ENCODE measurements around the gene GALR3. TPM values are rescaled to one million over a fixed set of nuclear protein-coding genes. Genes with fewer than 3 reads are reported as not detected.
A peak's percentile ranks its signal among the peaks of the same experiment; 100 is the strongest.
"Not testable (repeated sequence)": the region's sequence is repeated elsewhere in the genome, so short reads cannot be mapped to it uniquely, and the experiment has no call there.

The GALR3 gene
- total RNA-seq, 3 donors from 2014 or later = not detected

GRCh38 chr22:37792494-37792893, 30.7 kb upstream of the GALR3 start:
- H3K36me3 ChIP-seq (ENCODE audit: low read depth) = no peaks in the 10 kb centered on the region
- no peak for TF ChIP-seq CTCF (IDR thresholded peaks at IDR 0.05)
- no peak for DNase-seq
- peaks cover 3% of the 10 kb centered on the region for H3K4me1 ChIP-seq (ENCODE audit: low read depth)
- intact Hi-C loops (cut with DNase I, micrococcal nuclease) = loop anchor here in 1 of 2 donors (10.0 kb wide), 1 partner anchor 148 kb away; no protein-coding TSS in a partner anchor
- H3K4me3 ChIP-seq = no peak overlapping the region
- no peak for ATAC-seq
- H3K9me3 ChIP-seq = no peaks in the 10 kb centered on the region

- intact Hi-C loops (cut with DNase I, micrococcal nuclease) = loop anchor here in 1 of 2 donors (10.0 kb wide), 1 partner anchor 150 kb away; no protein-coding TSS in a partner anchor
- DNase-seq (peak in 2 of 3 donors; percentile 53 to 61), ATAC-seq (peak; percentile 70)
- no peaks in the 10 kb centered on the region for H3K9me3 ChIP-seq
- H3K4me3 ChIP-seq = no peak overlapping the region
- H3K4me1 ChIP-seq (ENCODE audit: low read depth) = peaks cover 3% of the 10 kb centered on the region
- no peaks in the 10 kb centered on the region for H3K36me3 ChIP-seq (ENCODE audit: low read depth)
- no peak for TF ChIP-seq CTCF (IDR thresholded peaks at IDR 0.05)
Observed at GRCh38 chr22:37794376-37794775, 28.8 kb upstream of the GALR3 start.

DNA sequence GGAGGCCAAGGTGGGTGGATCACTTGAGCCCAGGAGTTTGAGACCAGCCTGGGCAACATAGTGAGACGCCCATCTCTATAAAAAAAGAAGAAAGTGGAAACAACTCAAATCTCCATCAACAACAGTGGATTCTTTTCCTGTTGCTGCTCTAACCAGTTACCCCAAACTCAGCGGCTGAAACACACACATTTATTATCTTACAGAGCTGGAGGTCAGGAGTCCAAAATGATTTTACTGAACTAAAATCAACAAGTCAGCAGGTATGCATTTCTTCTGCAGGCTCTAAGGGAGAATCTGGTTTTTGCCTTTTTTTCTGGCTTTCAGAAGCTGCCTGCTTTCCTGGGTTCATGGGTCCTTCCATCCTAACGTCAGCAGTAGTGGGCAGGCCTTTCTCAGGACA, 27.1 kb upstream of the GALR3 start:
- no peak overlapping the region for H3K4me3 ChIP-seq
- DNase-seq = no peak
- no peak for TF ChIP-seq CTCF (IDR thresholded peaks at IDR 0.05)
- H3K9me3 ChIP-seq = no peaks in the 10 kb centered on the region
- intact Hi-C loops (cut with DNase I, micrococcal nuclease) = loop anchor here in 1 of 2 donors (10.0 kb wide), 1 partner anchor 151 kb away; no protein-coding TSS in a partner anchor
- peak; percentile 56 for ATAC-seq
- H3K36me3 ChIP-seq (ENCODE audit: low read depth) = no peaks in the 10 kb centered on the region
- H3K4me1 ChIP-seq (ENCODE audit: low read depth) = peaks cover 3% of the 10 kb centered on the region

GRCh38 chr22:37797259-37797658, 25.9 kb upstream of the GALR3 start:
- intact Hi-C loops (cut with DNase I, micrococcal nuclease) = loop anchor here in 1 of 2 donors (10.0 kb wide), 1 partner anchor 152 kb away; no protein-coding TSS in a partner anchor
- not testable (repeated sequence) for ATAC-seq; H3K4me3 ChIP-seq; H3K36me3 ChIP-seq (ENCODE audit: low read depth); H3K4me1 ChIP-seq (ENCODE audit: low read depth); H3K9me3 ChIP-seq; DNase-seq

DNA sequence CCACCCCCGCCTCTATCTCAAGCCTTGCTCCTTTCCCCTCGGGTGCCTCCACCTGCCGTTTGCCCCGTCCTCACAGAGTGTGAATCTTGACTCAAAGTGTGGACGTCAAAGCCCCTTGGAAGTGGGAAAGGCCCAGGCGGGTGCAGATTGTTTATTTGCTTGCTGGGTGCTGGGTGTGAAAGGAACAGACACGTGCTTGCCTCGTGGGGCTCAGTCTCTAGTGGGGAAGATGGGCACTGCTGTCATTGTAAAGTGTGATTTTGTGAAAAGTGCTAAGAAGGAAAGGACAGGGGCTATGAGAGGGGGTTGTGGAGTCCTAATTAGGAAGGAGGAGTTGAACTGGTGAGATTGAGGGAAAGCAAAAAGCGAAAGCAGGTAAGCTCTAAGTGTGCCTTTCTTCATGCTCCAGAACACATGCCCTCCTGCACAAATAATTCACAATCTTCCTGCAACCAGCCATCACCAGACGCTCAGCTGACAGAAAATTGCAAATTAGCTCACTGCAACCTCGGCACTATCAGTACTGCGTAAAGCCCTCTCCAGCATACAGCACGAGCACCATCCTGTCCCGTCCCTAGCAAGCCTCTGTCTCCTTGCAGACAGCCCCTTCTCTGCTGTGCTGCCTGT, 25.2 kb upstream of the GALR3 start:
- H3K36me3 ChIP-seq (ENCODE audit: low read depth) = no peaks in the 10 kb centered on the region
- no peak overlapping the region for H3K4me3 ChIP-seq
- intact Hi-C loops (cut with DNase I, micrococcal nuclease) = loop anchor here in 1 of 2 donors (10.0 kb wide), 1 partner anchor 153 kb away; no protein-coding TSS in a partner anchor
- H3K9me3 ChIP-seq = no peaks in the 10 kb centered on the region
- H3K4me1 ChIP-seq (ENCODE audit: low read depth) = peaks cover 5% of the 10 kb centered on the region
- DNase-seq (no peak), ATAC-seq (no peak)
- TF ChIP-seq CTCF (IDR thresholded peaks at IDR 0.05) = no peak

- H3K4me1 ChIP-seq (ENCODE audit: low read depth); ATAC-seq: not testable (repeated sequence)
Observed at GRCh38 chr22:37799979-37800378, 23.2 kb upstream of the GALR3 start.

More at GRCh38 chr22:37799979-37800378, 23.2 kb upstream of the GALR3 start:
- H3K4me3 ChIP-seq; DNase-seq; H3K9me3 ChIP-seq; H3K36me3 ChIP-seq (ENCODE audit: low read depth): not testable (repeated sequence)
- intact Hi-C loops (cut with DNase I, micrococcal nuclease) = loop anchor here in 1 of 2 donors (10.0 kb wide), 1 partner anchor 155 kb away; no protein-coding TSS in a partner anchor

All from mucosa of descending colon (tissue), 3 donors.